Fibroblast of skin of scalp (primary cell): Measurements from ENCODE around the gene CCL27.

Experiments
- DNase-seq: peaks from one replicate; pipeline ENCODE4 v3.0.0-alpha.2; 2013

Gene CCL27

GRCh38 chr9:34684145-34684544, 21.7 kb upstream of the CCL27 start:
- no peak for DNase-seq

GRCh38 chr9:34675869-34676268, 13.4 kb upstream of the CCL27 start:
- DNase-seq: no peak

- peak; percentile 78 for DNase-seq
Measured at GRCh38 chr9:34675048-34675714, 12.7 kb upstream of the CCL27 start.

GRCh38 chr9:34674440-34674839, 12.0 kb upstream of the CCL27 start:
- no peak for DNase-seq

GRCh38 chr9:34671307-34671706, 8.8 kb upstream of the CCL27 start:
- DNase-seq: no peak

GRCh38 chr9:34669809-34670562, 7.5 kb upstream of the CCL27 start:
- no peak for DNase-seq

GRCh38 chr9:34665381-34666250, 3.2 kb upstream of the CCL27 start:
- peak; percentile 96 for DNase-seq

GRCh38 chr9:34665067-34665380, 2.6 kb upstream of the CCL27 start:
- DNase-seq: no peak

GRCh38 chr9:34664281-34665066, 2.0 kb upstream of the CCL27 start:
- DNase-seq: peak; percentile 77

GRCh38 chr9:34663303-34663605, 797 bp upstream of the CCL27 start:
- DNase-seq: no peak

- no peak for DNase-seq
Measured at GRCh38 chr9:34659592-34660253, 2.7 kb downstream of the CCL27 start.

- DNase-seq: no peak
Measured at GRCh38 chr9:34658461-34658860, 4.0 kb downstream of the CCL27 start.

GRCh38 chr9:34656992-34657391, 5.5 kb downstream of the CCL27 start:
- DNase-seq: no peak

- DNase-seq: no peak
Measured at GRCh38 chr9:34655394-34655793, 7.1 kb downstream of the CCL27 start.

- peak; percentile 91 for DNase-seq
Measured at GRCh38 chr9:34654323-34655051, 8.0 kb downstream of the CCL27 start.

GRCh38 chr9:34653151-34654072, 9.0 kb downstream of the CCL27 start:
- DNase-seq: peak; percentile 80

- DNase-seq: no peak
Measured at GRCh38 chr9:34652602-34653000, 9.9 kb downstream of the CCL27 start.

GRCh38 chr9:34651876-34652601, 10.4 kb downstream of the CCL27 start, which contains the start of gene IL11RA:
Gene IL11RA (plus strand): TSS chr9:34652185. CDS start chr9:34655218, 3,033 bp downstream.
- DNase-seq: peak; percentile 91

GRCh38 chr9:34651321-34651720, 11.1 kb downstream of the CCL27 start:
- DNase-seq: no peak

GRCh38 chr9:34650816-34651215, 11.6 kb downstream of the CCL27 start:
- DNase-seq: no peak
